NCI-H524 treated with DMSO at 0.1 percent for 48 hours (cell line): ENCODE results near the gene FOXF1.

Source experiments
- DNase-seq: peaks from one replicate; lab custom pipeline; 2025; lab: John Stamatoyannopoulos, UW

Gene FOXF1

GRCh38 chr16:86517652-86518258, 7.4 kb downstream of the FOXF1 start:
- DNase-seq = no peak

GRCh38 chr16:86519007-86519648, 8.8 kb downstream of the FOXF1 start:
- no peak for DNase-seq

- DNase-seq = no peak
These were observed 9.5 kb downstream of the FOXF1 start for GRCh38 chr16:86519649-86520316.

- no peak for DNase-seq
These were observed 10.2 kb downstream of the FOXF1 start for GRCh38 chr16:86520317-86521210.

GRCh38 chr16:86521236-86522197, 11.2 kb downstream of the FOXF1 start:
- DNase-seq = no peak

GRCh38 chr16:86522634-86523033, 12.3 kb downstream of the FOXF1 start:
- DNase-seq = no peak

- DNase-seq = no peak
These were observed 12.9 kb downstream of the FOXF1 start for GRCh38 chr16:86523166-86523740.

- no peak for DNase-seq
These were observed 13.7 kb downstream of the FOXF1 start for GRCh38 chr16:86524029-86524428.

GRCh38 chr16:86525696-86526095, 15.4 kb downstream of the FOXF1 start:
- no peak for DNase-seq

GRCh38 chr16:86527366-86527765, 17.0 kb downstream of the FOXF1 start:
- no peak for DNase-seq

- DNase-seq = no peak
These were observed 18.0 kb downstream of the FOXF1 start for GRCh38 chr16:86528061-86528929.

GRCh38 chr16:86529160-86529559, 18.8 kb downstream of the FOXF1 start:
- DNase-seq = no peak

GRCh38 chr16:86530251-86531190, 20.2 kb downstream of the FOXF1 start:
- no peak for DNase-seq

GRCh38 chr16:86531191-86531545, 20.8 kb downstream of the FOXF1 start:
- DNase-seq = no peak

- DNase-seq = no peak
These were observed 21.6 kb downstream of the FOXF1 start for GRCh38 chr16:86531641-86532525.

- no peak for DNase-seq
These were observed 22.1 kb downstream of the FOXF1 start for GRCh38 chr16:86532526-86532815.

- DNase-seq = no peak
These were observed 22.7 kb downstream of the FOXF1 start for GRCh38 chr16:86533076-86533475.

- no peak for DNase-seq
These were observed 23.5 kb downstream of the FOXF1 start for GRCh38 chr16:86533767-86534351.
